Astrocyte of the spinal cord (primary cell): ENCODE results near the gene ABTB2.
A peak's percentile ranks its signal among the peaks of the same experiment; 100 is the strongest.

Experiments used
- DNase-seq: peaks from one replicate; pipeline ENCODE4 v3.0.0; 2011; ENCODE audit warnings: low read depth, low spot score
- H3K4me3 ChIP-seq: 2 replicates; pipeline ENCODE4 v1.5.1; 2011; ENCODE audit warnings: low read depth, mild to moderate bottlenecking, low read length, moderate library complexity
- CTCF ChIP-seq: IDR thresholded peaks from 2 replicates; pipeline ENCODE4 v1.5.1; 2012; ENCODE audit warnings: low read depth, mild to moderate bottlenecking, low read length, inconsistent platforms
- in situ Hi-C: cut with HindIII; loops from 2 replicates; pipeline ENCODE4 v1.10.0; 2017; ENCODE audit warnings: low sequenced_read_pairs

ABTB2 gene

GRCh38 chr11:34236572-34236971, 121.2 kb downstream of the ABTB2 start:
- in situ Hi-C loops = no loop called here
- no peak overlapping the region for H3K4me3 ChIP-seq
- no peak for TF ChIP-seq CTCF
- DNase-seq = no peak

DNA sequence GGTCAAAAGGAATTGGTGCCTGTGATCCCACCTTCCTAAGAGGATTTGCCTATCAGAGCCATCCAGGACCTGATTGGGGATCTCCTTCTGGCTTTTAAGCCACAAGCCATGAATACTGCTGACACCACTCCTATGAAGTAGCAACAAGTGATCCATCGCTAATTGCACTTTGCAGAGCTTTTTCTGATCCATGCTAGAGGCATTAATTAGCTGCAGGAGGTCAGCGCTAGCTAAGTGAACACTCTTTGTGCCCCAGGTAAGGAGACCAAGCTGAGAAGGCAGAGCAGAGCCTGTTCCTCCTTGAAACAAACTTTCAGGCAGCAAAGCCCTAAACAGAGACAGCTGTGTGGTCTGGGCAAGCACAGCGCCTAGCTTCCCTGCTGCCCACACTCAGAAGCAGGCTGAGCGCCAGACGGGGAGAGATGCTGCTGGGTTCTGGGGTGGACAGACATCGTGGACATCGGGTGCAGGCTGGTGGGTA, 122.2 kb downstream of the ABTB2 start:
- in situ Hi-C loops = no loop called here
- no peak for TF ChIP-seq CTCF
- H3K4me3 ChIP-seq = no peak overlapping the region
- DNase-seq = no peak

DNA sequence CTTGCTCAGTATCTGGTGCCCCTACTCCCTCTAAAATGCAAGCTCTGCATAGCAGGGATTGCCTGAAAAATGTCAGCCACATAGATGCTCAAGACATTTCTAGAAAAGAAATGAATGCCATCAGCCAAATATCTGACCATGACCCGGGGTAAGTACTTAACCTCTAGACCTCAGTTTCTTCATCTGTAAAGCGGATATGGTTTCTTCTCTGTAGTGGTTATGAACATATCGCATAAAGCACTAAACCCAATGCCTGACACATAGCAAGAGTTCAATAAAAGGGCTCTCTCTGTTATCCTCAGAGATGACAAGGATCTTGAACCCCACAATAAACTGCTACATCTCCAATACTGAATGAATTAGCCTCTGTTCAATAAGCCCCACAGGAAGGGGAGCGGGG, 122.6 kb downstream of the ABTB2 start:
- in situ Hi-C loops = no loop called here
- TF ChIP-seq CTCF = no peak
- DNase-seq = no peak
- no peak overlapping the region for H3K4me3 ChIP-seq

DNA sequence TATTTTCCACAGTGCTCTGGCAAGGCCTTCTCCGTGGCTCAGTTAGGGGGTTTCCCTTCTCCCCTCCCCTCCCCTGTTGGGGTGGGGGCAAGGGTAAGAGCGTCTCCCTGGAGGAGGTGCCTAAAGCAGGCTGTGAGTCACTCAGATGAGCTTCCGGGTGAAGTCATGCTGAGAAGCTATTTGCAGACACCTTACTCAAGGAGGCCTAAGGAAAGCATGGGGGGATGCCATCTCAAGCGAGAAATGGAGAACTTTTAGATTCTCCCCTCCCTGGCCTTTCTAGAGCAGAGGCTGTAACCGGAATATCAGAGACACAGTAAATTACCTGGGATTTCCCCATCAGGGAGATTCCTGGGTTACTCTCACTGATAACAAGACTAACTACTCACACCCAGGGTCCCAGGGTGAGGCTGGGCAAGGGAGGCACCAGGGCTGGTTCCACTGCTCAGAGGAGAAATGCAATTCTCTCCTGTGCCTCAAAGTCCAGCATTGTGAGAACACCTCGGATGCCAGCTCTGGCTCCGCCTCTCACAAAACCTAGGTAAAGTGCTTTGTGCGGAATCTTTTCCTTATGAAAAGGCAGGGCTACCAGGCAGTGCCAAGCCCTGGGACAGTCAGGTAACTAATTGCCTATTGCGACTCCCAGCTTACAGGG, 123.6 kb downstream of the ABTB2 start:
- in situ Hi-C loops = no loop called here
- DNase-seq = peak; percentile 56
- H3K4me3 ChIP-seq = no peak overlapping the region
- TF ChIP-seq CTCF = no peak

- no peak for TF ChIP-seq CTCF
- no peak overlapping the region for H3K4me3 ChIP-seq
- DNase-seq = no peak
- in situ Hi-C loops = no loop called here
Measured at GRCh38 chr11:34233215-34233614, 124.6 kb downstream of the ABTB2 start.

GRCh38 chr11:34232807-34233206, 125.0 kb downstream of the ABTB2 start:
- in situ Hi-C loops = no loop called here
- no peak overlapping the region for H3K4me3 ChIP-seq
- no peak for TF ChIP-seq CTCF
- DNase-seq = no peak
